NCI-H1105 (cell line): ENCODE data around the gene ACOX3.
"Not testable (repeated sequence)": the region's sequence is repeated elsewhere in the genome, so short reads cannot be mapped to it uniquely, and the experiment has no call there.

Experiments
- DNase-seq: peaks from one replicate; lab custom pipeline; 2025; lab: John Stamatoyannopoulos, UW

Gene ACOX3

GRCh38 chr4:8352368-8353157 lies 88.0 kb downstream of the ACOX3 start:
- DNase-seq, result no peak

GRCh38 chr4:8351931-8352367 lies 88.6 kb downstream of the ACOX3 start:
- DNase-seq, result no peak

- DNase-seq, result no peak
Measured at GRCh38 chr4:8350841-8351461, 89.6 kb downstream of the ACOX3 start.

GRCh38 chr4:8350352-8350751 lies 90.2 kb downstream of the ACOX3 start:
- no peak for DNase-seq

DNA sequence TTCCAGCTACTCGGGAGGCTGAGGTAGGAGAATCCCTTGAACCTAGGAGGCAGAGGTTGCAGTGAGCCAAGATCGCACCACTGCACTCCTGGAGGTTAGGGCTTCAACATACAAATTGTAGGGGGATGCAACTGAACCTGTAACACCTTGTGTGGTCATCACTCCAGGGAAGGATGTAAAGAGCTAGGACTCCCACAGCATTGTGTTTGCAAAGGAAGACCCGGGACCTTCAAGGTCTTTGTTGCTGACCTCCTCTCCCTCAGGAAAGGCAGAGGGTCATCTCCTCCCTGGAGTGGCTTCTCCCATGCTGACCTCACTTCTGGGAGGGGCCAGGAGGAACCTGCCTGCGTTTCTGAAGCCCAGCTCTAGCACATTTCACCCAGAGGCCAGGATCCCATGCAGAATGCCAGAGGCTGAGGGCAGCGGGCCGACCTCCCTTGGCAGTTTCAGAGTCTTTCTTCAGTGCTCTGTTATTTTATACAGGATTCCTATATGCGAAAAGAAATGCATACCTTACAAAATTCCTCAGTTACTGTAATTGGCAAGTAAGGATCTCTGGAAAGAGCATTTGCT lies 90.8 kb downstream of the ACOX3 start:
- DNase-seq, result no peak

- DNase-seq, result not testable (repeated sequence)
Measured at GRCh38 chr4:8349236-8349635, 91.3 kb downstream of the ACOX3 start.

DNA sequence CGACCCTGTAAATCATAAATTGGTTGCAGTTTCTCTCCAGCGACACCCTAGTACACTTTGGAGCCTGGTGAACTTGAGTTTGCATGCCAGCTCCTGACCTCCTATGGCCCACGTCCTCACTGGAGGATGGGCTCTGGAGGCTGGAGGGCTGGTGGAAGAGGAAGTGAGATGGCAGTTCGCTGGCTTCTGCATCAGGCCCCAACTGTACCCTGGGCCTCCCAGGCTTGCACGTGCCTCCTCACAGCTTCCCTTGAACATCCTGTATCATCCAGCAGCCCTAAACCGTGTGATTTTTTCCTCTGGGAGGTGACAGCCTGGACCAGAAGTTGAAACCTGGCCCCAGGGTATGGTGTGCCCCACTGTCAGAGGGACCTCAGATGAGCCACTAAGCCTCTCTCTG lies 92.5 kb downstream of the ACOX3 start:
- DNase-seq, result no peak

DNA sequence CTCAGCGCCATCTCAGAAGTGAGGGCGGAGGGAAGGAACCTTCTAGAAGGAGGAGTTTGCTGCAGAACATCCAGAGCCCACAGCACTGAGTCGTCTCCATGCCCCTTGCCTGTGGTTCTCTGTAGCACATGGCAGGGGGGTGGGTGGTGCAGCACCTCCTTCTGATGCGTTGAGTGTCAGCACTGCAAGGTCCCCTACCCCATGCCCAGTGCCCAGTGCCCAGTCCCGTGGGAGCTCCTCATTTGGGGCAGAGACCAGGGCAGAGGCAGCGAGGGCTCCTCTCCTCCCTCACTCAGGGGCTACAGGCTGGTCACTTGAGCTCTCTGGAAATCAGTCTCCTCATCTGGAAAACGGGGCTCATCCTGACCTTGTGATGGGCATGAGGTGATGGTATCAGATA lies 92.9 kb downstream of the ACOX3 start:
- DNase-seq, result no peak

GRCh38 chr4:8346838-8347605 lies 93.5 kb downstream of the ACOX3 start:
- no peak for DNase-seq

- no peak for DNase-seq
Measured at GRCh38 chr4:8345946-8346814, 94.3 kb downstream of the ACOX3 start.

GRCh38 chr4:8345053-8345945 lies 95.2 kb downstream of the ACOX3 start:
- DNase-seq, result no peak

DNA sequence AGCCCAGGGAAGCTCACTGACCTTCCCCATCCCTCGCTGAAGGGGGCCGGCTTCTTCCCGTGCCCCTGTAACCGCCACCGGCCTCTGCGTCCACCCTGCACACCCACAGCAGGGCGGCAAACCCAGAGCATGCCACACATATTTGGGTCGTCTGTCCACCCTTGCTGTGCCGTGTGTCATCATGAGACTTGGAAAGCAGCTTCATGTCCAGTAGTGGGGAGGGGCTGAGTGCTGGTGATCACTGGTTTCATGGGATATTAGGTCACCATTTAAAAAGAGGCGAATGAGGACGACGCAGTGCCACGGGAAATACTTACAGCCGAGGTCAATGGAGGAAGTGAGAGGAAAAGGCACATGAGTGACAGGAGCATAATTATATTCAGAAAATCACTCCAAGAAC lies 96.1 kb downstream of the ACOX3 start:
- no peak for DNase-seq

- no peak for DNase-seq
Measured at GRCh38 chr4:8343967-8344331, 96.6 kb downstream of the ACOX3 start.

- DNase-seq, result no peak
Measured at GRCh38 chr4:8343262-8343966, 97.1 kb downstream of the ACOX3 start.

DNA sequence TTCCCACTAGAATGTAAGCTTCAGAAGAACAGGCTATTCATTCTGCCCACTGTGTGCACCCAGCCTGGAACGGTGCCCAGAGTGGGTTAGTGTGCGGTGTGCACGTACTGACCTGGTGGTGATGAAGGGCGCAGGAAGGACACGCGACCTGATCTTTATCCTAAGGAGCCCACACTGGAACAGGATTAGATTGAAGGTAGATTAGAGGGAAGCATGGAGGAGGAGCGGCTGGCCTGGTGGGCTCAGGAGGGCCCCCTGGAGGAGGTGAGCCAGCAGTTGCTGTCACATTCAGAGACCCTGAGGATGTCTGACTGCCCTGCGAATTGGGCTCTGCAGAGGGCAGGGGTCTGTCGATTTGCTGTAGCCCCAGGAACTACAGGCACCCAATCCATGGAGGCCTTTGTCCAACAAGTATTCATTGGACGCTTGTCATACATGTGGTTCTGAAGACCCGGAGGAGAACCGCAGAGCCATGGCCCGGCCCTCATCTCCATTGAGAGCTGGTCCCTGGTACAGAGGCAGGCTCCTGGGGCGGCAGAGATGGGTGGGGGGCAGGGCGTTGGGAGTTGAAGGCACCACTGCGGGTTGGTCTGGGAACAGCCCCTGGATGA lies 97.8 kb downstream of the ACOX3 start:
- DNase-seq, result no peak

DNA sequence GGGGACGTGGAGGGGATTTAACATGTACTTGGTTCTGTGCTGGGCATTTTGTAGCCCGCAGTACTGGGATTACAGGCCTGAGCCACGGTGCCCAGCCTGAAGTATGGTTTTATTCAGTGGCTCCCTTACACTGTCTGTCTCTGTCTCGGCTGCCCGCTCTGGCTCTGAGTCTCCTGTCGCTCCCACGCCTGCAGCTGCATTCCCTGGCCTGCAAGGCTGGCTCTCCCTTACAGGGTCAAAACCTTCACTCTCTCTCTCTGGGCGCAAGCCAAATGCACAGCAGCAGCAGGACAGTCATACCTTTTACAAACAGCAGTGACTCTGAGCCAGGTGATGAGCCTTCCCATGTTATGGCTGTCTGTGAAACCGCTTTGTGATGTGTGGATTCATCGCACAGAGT lies 98.8 kb downstream of the ACOX3 start:
- DNase-seq, result no peak

DNA sequence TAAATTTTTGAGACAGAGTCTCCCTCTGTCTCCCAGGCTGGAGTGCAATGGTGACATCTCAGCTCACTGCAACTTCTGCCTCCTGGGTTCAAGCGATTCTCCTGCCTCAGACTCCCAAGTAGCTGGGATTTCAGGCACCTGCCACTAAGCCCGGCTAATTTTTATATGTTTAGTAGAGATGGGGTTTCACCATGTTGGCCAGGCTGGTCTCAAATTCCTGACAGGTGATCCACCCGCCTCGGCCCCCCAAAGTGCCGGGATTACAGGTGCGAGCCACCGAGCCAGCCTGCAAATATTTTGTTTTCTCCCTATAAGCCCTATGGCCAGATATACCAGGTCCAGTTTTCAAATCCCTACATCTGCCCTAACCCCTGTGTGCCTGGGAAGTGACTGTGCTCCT lies 99.2 kb downstream of the ACOX3 start:
- DNase-seq, result not testable (repeated sequence)

- no peak for DNase-seq
Measured at GRCh38 chr4:8340781-8341241, 99.7 kb downstream of the ACOX3 start.

DNA sequence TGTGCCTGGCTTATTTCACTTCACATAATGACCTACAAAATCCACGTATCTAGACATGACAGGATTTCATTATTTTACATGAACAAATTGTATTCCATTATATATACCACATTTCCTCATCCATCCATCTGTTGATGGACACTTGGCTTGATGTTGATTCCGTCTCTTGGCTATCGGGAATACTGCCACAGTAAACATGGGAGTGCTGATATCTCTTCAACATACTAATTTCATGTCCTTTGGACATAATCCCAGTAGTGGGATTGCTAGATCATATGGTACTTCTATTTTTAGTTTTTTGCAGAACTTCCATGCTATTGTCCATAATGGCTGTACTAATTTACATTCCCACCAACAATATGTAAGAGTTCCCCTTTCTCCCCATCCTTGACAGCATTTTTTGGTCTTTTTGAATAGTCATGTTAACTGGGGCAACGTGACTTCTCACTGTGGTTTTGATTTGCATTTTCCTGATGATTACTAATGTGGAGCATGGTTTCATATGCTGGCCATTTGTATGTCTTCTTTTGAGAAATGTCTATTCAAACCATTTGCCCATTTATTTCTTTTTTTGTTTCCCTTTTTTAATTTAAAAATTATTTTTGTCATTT lies 102.1 kb downstream of the ACOX3 start:
- DNase-seq, result no peak
